GM21515 (cell line): ENCODE results near the gene GALK2.

ENCODE experiments used
- ATAC-seq: cut with Tn5 transposase; IDR thresholded peaks from one replicate; pipeline ENCODE4 v1.9.1; 2021; ENCODE audit not compliant: unreplicated experiment

GALK2 gene

DNA sequence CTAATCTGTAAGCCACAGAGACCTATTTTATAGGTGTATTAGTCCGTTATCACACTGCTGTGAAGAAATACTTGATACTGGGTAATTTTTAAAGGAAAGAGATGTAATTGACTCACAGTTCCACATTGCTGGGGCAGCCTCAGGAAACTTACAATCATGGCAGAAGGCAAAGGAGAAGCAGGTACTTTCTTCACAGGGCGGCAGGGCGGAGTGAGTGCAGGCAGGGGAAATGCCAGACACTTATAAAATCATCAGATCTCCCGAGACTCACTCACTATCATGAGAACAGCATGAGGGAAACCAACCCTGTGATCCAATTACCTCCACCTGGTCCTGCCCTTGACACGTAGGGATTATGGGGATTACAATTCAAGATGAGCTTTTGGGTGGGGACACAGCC, 108.7 kb downstream of the GALK2 start:
- ATAC-seq: no peak

DNA sequence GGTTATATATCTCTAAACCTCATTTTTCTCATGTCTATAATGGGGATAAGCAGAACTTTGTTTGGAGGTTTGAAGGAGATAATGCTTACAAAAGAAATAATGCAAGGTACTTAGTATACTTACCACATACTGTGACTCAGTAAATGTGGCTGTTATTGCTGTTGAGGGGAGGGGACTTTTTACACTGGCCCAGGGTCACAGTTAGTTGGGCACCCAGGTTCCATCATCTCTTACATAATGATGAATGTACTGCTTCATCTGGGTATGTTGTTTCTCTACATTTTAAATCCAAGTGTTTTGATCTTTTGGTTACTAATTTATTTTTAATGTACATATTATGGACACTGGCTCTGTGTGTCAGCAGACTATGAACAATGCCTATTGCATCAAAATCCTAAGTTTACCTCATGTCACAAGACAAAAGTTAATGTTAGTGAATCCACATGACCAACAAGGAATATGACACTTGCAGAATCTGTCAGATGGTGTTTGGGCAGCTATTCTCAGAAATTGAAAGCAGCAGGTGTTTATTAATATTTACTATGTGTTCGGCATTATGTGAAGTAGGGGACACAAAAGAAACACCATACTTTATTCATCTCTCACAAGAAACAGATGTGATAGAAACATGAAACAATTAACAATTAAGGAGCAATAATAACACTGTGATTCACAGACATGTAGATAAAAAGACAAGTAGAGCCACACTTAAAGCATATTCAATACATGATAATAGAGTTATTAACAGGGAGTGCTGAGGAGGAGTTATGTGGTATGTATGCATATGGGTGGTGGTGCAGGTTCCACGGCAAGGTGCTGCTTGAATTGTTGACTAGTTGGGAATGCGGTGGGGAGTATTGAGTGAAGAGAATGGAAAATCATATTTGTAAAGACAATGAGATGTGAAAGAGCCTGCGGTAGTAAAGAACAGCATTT, 109.7 kb downstream of the GALK2 start:
- ATAC-seq: no peak

DNA sequence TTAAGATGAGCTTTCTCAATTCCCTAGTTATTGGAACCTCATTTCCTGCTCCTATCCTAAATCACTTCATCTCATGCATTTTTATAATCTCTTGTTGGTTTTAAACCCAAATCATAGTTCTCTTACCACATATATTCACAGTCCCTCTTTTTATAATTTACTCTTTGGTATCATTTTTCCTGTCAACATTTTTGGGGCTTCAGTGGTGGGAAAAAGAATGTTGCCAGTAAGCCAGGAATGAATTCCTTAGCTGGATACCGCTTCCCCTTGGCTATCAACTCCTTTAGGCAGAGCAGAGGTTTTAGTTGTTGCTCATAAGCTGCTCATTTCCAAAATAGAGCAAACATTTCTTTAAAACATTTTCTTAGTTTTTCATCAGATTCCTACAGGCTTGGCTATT, 112.3 kb downstream of the GALK2 start:
- no peak for ATAC-seq

DNA sequence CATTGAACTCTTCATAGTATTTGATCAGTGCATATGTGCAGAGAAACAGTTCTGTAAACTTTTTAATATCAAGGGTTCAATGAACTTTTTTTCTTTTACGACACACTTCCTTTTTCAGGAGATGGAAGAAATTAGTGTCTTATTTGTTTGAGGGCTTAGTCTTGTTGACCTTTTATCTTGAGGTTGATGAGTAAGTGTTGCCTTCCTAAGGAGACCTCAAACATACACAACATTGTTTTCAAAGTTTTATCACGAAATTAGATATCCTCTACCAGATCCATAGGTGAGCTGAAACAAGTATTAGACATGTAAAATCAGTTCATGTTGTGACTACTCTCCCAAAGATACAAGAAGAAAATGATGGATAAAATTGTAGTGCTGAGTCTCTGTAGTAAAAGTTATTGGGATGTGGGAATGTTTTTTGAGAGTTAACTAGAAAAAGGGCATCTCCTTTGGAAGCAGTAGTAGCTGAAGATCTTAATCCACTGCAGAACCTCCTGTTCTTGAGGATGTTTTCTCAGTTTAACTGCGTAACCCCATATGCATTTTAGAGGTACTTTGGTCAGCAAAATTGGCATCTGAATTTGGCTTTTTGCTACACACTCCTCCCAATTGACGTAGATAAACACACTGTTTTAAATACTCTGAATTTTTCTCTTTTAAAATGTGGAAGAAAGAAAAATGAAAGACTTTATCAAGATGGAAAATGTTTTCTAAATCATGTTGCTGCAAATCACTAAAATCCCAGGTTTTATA, 116.8 kb downstream of the GALK2 start:
- no peak for ATAC-seq

DNA sequence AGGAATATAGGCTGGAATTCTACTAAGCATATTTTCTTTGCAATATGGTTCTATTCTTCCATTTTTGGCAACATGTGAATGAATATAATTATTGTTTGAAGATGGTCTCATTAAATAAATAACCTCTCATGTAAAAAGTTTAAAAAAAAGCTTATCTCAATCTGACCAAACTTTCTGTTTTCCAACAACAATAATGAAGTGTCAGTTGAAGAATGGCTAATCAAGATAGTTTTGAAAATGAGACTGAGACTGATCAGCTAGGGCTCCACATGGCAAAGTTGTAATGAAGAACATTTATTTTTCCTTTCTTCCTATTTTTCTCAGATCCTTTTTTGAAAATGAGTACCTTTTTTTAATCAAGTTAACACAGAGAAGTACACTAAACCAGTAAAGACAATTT, 117.4 kb downstream of the GALK2 start:
- ATAC-seq: no peak

DNA sequence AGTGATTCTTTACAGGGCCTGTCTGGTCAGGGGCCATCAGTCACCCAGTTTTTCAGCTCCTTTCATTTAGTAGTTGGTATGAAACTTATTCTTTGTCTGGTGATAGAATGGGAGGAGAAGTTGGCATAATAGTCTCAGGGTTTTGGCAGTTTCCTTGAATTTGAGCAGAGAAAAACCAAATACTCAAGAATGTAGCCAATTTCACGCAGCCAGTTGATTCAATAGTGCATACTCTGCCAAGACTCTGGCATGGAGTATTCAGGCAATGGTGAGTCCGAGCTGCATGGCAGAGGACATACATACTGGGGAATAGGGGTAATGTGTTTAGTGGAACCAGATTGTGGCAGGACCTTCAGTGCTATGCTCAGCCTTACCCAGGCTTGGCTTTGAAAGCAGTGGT, 118.3 kb downstream of the GALK2 start:
- no peak for ATAC-seq

DNA sequence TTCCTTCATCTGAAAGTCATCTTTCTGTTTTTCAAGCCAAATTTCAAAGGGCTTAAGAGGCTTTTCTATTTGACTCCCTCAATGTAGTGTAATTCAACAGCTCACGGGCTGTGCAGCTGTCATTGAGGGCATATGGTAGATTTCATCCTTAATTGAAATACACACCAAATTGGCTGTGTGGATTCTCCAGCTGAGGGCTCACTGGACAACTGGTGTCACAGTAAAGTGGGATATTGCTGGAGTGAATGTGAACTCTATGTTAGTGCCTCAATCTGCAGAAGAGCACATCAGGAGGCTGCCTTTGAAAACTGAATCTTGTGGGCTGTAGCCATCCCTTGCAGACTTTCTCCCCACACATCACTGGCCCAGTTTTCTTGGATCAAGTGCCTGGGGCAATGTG, 120.1 kb downstream of the GALK2 start:
- no peak for ATAC-seq

DNA sequence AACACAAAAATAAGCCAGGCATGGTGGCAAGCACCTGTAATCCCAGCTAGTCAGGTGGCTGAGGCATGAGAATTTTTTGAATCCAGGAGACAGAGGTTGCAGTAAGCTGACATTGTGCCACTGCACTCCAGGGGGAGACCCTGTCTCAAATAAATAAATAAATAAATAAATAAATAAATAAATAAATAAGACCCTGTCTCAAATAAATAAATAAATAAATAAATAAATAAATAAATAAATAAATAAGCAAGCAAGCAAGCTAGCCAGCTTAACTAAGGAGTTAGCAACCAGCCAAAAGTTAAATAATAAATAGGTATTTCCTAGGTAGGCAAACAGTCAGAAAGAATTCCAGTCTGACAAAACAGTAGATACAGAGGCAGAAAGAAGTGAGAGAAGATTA, 123.9 kb downstream of the GALK2 start:
- ATAC-seq: no peak

DNA sequence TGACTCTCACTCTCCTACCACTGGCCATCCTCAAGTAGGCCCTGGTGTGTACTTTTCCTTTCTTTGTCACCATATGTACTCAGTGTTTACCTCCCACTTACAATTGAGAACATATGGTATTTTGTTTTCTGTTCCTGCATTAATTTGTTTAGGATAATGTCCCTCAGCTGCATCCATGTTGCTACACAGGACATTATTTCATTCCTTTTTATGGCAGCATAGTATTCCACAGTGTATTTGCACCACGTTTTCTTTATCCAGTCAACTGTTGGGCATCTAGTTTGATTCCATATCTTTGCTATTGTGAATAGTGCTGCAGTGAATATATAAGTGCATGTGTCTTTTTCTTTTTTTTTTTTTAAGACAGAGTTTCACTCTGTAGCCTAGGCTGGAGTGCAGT, 126.2 kb downstream of the GALK2 start:
- no peak for ATAC-seq

DNA sequence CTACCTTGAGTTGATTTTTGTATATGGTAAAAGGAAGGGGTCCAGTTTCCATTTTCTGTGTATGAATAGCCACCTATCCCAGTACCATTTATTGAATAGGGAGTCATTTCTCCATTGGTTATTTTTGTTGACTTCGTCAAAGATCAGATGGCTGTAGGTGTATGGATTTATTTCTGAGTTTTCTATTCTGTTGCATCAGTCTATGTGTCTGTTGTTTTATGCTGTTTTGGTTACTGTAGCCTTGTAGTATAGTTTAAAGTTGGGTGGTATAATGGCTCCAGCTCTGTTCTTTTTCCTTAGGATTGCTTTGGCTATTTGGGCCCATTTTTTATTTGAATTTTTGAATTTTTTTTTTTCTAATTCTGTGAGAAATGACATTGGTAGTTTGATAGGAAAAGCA, 127.5 kb downstream of the GALK2 start:
- no peak for ATAC-seq

DNA sequence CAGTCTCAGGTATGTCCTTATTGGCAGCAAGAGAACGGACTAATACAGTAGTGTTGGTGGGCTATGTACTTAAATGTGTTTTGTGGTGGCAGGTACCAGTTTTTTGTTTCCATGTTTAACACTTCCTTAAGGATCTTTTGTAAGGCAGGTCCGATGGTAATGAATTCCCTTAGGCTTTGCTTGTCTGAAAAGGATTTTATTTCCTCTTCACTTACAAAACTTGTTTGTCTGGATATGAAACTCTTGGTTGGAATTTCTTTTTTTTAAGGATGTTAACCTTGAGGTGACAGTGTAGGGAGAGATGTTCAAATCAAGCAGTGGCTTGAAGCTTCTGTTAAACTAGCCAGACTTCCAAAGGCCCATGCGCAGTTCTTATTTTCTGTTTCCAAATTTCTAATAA, 130.8 kb downstream of the GALK2 start:
- ATAC-seq: no peak

DNA sequence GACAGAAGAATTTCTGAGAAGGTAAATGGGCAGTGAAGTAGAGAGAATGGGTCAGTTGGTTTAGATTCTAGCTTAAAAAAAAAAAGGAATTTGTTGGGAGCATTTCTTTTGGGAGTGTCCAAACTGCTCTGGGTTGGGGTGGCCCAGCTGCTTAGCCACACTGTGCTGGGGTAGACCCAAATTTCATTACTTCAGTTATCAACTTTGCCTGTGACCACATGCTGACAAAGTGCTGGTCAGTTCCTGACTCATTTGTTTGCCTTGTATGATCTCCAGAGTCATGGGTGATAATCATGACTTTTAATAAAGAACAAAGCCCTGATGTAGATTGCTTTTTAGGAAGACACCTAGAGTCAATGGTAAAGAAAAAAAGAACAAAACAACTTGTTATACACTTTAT, 131.5 kb downstream of the GALK2 start:
- ATAC-seq: no peak

DNA sequence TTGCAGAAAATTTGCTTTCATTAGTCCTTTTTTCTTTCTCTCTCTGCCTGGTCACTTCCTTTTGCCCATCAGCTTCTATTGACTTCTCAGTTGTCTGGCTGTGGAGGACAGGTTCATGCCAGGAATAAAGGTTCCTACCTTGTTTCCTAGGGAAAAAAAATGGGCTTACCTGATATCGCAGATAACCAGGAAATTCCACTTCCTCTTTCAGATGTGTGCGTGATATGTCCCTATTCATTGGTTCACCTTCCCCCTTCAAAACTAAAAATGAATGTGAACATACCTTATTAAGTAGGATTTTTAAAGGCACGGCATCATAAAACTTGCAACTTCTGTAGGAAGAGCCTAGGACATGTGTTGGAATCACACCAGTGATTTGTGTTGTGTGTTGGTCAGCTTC, 133.0 kb downstream of the GALK2 start:
- no peak for ATAC-seq

DNA sequence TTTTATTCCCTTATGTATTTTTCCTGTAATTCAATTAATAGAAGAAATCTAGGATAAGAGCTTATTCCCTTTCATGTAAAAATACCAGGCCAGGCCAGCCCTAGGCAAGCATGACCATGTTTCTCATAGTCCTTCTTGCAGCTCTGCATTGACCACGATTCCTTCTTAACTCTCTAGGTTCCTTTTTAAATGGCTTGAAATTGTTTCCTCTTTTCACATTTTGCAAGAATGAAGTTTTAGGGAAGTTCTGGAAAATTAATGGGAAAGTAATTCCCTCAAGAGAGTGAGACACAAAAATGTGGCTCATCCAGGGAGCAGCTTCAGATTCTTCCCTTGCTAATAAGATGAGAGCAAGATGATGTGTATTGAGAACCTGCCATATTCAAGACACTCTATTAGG, 136.5 kb downstream of the GALK2 start:
- ATAC-seq: no peak

DNA sequence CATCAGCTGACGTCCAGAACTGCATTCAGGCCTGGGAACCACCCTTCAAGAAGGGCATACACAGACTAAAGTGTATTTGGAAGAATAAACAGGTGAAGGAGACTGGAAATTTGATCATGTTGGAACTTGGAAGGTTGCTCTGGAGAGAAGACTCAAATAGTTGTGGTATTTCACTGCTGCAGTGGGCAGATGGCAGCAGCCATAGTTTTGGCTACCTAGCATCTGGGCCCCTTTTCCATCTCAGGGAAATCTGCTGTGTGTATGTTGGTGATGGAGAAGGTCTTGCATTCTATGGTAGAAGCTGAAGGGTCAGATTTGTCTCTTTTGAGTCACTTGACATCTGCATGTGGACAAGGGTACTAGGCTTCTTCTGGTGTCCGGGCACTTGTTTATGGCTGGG, 138.6 kb downstream of the GALK2 start:
- ATAC-seq: no peak

DNA sequence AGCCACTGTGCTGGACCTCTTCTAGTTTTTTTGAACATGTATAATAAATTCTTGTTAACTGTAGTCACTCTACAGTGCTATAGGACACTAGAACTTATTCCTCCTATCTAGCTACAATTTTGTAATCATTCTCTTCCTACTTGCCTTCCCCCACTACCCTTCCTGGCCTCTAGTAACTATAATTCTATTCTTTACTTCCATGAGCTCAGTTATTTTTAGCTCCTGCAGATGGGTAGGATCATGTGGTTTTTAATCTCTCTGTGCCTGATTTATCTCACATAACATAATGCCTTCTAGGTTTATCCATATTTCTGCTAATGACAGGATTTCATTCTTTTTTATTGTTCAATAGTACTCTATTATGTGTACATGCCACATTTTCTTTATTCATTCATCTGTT, 139.8 kb downstream of the GALK2 start:
- ATAC-seq: no peak

DNA sequence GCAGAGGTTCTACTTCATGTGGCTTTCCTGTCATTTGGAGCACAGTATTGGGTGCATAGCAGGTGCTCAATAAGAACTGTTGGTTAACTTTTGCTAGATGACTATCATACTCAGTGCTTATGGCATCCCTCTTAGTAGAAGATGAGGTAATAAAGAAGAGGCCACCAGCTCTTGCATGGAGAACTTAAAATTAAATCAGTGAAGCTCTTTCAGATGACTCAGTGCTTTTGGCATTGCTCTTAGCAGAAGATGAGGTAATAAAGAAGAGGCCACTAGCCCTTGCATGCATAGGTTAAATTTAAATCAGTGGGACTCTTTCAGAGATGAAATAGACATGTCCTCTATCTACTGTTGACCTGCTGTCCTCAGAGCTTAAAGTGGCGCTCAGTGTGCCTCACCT, 143.6 kb downstream of the GALK2 start:
- ATAC-seq: no peak

DNA sequence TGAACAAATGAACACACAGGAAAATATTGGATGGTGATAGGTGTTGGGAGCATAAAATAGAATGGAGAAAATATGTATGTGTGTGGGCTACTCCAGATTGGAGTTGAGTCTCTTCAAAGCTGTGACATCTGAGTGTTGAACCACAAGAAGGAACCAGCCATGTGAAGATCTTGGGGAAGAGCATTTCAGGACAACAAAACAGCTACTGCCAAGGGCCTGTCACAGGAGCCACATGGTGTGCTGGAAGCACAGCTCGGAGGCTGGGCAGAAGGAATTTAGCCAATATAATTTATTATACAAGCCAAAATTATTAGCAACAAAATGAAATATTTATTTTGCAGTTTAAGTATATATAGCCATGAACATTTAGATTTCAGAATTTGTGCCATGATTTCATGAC, 144.7 kb downstream of the GALK2 start:
- no peak for ATAC-seq

DNA sequence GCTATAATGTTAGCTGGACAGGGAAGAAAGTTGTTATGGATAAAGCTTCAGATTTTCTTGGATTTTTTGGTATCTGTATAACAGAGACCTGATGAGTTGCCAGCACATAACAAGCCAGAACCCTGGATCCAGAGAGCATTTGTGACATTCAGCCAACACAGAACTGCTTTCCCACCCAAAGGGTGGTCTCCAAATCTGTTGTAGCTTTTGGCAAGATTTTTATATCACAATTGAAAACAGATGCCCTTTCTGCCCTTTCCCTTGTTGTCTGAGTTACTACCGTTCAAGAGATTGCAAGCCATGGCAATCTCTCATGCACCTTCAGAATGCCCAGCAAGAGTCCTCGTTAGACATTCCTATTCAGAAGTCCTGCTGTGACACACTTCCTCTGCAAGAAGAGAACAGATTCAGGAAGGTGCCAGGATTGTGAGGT, 145.4 kb downstream of the GALK2 start:
- no peak for ATAC-seq

DNA sequence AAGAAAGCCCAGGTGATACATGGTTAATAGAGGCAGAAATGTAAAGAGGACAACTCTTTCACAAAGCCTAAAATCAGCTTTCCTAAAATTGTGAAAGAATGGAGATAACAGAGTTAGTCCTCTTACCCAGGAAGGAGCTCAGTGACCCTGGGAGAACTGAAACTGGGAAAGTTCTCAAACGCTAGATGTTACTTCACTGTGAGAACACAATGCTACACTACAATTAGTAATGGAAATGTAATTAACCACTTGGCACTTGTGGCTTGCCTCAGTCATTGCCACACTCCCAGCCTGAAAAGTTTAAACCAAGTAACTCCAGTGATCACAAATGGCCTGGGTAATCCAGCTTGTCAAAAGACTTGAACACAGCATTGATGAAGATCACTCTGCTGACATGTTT, 150.3 kb downstream of the GALK2 start:
- no peak for ATAC-seq

DNA sequence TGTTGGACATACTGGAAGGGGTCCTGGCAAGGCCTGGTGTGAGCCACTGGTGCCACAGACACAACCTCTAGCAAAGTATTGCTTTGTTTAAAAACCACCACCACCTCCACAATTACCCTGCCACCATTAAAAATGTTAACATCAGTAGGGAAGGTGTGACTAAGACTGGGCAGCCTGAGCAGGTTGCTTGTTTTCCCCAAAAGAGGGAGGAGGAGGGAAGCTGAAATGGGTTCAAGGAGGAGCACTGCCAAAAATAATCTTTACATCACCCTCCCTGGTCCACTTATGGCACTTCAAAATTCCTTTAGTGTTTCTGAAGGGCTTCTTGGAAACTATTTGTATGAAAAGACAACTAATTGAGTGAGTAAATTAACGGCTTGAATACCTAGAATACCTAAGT, 153.2 kb downstream of the GALK2 start:
- ATAC-seq: no peak

DNA sequence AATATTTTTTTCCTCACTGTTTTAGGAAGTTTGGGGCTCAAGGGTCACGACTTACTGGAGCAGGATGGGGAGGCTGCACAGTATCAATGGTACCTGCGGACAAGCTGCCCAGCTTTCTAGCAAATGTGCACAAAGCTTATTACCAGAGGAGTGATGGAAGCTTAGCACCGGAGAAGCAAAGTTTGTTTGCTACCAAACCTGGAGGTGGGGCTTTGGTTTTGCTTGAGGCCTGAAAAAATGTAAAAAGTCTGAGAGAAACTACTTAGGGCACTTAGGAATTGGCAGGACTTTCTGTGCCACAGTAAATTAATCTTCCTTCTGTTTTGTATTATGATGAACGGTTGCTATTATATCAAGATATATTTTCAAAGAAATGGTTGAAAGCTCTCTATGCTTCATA, 157.9 kb downstream of the GALK2 start:
- no peak for ATAC-seq
